T1000 (cell line): Measurements from ENCODE around the gene SRPX2.
"Not testable (repeated sequence)": the region's sequence is repeated elsewhere in the genome, so short reads cannot be mapped to it uniquely, and the experiment has no call there.

Experiments
- DNase-seq: peaks from one replicate; lab custom pipeline; 2025; ENCODE audit warnings: mixed read lengths; lab: John Stamatoyannopoulos, UW

Gene SRPX2

DNA sequence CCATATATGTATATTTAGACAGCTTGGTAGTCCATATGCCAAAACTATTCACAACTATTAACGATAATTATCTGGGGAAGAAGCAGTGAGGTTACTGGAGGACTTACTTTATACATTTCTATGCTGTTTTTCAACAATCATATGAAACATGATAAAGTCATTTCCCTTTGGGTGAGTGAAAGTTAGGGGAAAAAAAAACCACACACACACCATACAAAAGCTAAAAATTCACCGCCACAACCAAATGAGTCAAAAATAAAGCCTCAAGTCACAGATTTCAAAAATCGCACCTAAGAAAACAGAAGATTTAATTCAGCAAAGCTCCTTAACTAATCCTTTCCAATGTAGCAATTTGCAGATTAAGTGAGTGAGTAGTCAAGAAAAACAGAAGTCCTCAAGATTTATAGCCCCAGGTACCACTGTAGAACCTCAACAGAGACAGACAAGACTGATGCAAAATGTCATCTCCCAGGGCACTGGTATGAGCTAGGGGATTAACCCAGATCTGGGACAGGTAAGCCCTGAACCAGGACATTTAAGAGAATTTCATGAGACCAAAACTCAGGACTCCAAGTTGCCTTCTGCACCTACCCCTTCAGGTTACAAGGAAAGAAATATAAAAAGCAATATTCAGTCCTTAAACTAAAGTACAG is 52.8 kb downstream of the SRPX2 start:
- no peak for DNase-seq

DNA sequence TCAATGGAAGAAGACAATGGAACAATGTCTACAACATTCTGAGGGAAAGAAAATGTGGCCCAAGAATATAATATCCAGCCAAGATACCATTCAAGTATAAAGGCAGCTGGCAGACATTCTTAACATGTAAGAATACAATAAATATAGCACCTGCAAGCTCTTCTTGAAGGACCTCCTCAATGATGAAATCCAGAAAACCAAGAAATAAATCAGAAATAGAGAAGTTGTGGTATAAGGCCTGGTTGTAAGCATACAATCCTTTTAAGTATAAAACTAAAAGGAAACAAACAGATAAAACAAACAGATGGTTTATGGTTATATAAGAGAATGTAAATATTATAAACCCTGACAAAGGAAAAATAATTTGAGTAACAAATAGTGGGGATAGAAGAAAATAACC is 54.6 kb downstream of the SRPX2 start:
- no peak for DNase-seq

DNA sequence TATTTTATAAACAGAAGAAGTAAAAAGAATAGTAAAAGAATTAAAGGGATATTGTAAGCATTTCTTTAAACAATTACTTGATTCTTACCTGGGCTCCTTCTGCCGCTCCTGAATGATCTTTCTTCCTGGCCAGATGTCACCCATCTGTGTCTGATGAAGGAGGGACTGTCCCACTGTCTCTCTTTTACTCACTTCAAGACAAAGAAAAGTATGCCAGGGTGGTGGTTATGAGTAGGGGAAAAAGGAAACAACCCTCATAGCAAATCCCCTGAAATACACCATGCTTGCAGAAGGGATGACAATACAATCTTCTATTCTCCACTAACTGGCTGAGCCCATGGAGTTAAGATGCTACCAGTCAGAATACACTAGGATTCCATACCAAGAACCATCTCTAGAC is 56.8 kb downstream of the SRPX2 start:
- DNase-seq: no peak

DNA sequence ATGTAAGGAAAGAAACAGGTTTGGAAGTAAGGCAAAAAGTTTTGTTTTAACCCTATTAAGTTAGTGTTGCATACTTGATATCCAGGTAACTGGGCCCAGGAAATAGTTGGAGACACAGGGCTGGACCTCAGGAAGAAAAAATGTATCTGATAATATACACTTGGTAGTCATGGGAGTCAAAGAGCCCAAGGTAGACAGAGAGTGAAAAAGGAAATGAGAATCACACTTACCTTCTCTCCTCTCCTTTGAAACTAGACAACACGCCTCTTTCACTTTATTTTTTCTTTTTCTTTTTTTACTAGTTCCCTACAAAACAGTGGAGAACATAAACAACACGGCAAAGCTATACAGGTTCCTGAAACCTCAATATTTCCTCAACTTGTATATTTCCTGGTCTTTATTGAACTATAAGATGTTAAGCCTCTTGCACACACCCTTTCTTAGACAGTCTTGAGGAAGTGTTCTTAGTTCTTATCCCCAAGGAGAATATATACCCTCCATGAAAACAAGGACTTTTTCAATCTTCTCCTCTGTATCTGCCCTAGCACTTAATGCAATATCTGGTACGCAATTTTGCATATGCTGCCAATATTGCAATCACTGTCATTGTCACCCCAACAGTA is 60.7 kb downstream of the SRPX2 start:
- DNase-seq: no peak

DNA sequence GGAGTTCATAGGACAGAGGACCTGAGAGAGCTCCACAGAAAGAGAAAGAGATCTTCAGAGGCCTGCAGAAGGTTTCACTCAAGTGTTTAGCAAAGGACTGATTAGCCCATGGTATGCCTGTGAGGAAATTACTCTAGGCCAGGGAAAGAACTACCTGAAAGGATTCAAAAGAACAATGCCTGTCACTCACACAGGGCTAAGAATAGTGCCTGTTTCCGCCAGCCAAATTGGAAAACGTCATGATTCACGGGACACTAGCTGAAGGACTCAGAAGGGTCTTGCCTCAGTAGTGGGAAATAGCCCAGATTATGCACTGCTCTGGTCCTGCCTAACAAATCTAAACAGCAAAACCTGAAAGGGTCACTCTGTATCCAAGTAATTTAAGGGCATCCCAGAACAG is 66.8 kb downstream of the SRPX2 start:
- DNase-seq: no peak

DNA sequence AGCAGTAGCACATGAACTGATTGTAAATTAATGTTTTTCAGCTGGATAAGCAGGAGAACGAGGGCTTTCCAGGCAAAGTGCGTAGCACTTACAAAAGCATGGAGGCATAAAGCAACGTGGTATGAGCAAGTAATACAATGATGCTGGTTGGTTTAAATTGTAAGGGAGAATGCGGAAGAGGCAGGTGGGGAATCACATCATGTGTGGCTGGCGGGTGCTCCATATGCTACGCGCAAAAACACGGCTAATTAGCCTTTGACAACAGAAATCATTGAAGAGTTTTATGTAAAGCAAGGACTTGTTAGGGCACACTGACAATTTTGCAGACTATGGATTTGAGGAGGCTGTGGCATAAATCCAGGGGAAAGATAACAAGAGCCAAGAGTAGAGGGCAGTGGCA is 73.4 kb downstream of the SRPX2 start:
- no peak for DNase-seq

DNA sequence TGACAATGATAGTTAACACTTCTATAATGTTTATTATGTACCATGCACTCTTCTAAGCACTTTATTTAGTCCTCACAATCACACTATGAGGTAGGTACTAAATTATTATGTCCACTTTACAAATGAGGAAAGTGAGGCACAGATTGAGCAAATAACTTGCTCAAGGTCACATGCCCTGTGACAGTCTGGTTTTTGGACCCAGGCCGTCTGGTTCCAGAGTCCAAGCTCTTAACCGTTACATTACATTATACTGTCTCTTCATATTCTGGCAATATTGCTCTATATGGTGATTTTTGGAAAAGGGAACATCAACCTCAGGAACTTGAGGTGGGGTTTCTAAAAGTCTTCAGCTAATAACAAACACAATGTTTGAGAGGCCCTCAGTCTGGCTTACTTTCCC is 75.1 kb downstream of the SRPX2 start:
- no peak for DNase-seq

DNA sequence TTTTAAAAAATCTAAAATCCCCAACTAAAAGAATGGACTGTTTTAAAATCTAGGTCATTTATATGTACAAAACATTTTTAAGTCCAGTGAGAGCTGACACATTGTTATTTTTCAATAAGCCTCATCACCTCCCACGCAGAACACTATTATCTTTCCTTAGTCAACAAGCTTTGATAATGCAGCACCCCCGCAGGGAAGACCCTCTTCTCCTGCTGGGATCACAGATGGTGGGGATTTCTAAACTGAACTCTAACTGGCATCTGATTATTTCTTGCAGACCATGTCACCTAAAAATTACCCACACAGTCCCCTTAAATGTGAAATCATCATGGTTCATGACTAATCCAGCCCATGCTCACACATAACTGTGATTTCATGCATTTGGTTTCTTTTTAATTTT is 76.3 kb downstream of the SRPX2 start:
- no peak for DNase-seq

DNA sequence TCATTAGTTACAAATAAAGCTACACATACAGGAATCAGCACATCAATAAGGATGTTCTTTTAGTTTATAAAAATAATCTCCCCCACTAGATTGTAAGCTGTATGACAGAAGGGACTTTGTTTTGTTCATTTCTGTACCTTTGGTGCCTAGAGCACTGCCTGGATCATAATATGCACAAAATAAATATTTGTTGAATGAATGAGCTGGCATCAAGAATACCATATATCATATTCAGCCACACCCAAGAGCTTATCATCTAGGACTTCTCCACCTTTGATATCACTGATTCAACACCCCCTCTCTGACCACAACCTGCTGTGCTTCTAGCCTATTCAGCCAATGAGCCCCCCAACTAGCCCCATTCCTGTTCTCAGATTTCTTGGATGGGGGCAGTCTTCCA is 77.3 kb downstream of the SRPX2 start:
- DNase-seq: no peak

DNA sequence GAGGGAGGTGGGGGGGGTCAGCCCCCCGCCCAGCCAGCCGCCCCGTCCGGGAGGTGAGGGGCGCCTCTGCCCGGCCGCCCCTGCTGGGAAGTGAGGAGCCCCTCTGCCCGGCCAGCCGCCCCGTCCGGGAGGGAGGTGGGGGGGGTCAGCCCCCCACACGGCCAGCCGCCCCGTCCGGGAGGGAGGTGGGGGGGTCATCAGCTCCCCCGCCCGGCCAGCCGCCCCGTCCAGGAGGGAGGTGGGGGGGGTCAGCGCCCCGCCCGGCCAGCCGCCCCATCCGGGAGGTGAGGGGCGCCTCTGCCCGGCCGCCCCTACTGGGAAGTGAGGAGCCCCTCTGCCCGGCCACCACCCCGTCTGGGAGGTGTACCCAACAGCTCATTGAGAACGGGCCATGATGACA is 80.0 kb downstream of the SRPX2 start:
- not testable (repeated sequence) for DNase-seq
